GM12801 (cell line): ENCODE data around the gene EIF4A2.

Experiments used
- TF ChIP-seq, protein P1 (sequence below): IDR thresholded peaks from one replicate; pipeline ENCODE4 v1.5.1; 2011; ENCODE audit warnings: control low read depth; ENCODE audit not compliant: insufficient read length; ENCODE audit errors: extremely low read depth

EIF4A2 gene

GRCh38 chr3:186772701-186773417 is 10.5 kb upstream of the EIF4A2 start:
- TF ChIP-seq, protein P1, sequence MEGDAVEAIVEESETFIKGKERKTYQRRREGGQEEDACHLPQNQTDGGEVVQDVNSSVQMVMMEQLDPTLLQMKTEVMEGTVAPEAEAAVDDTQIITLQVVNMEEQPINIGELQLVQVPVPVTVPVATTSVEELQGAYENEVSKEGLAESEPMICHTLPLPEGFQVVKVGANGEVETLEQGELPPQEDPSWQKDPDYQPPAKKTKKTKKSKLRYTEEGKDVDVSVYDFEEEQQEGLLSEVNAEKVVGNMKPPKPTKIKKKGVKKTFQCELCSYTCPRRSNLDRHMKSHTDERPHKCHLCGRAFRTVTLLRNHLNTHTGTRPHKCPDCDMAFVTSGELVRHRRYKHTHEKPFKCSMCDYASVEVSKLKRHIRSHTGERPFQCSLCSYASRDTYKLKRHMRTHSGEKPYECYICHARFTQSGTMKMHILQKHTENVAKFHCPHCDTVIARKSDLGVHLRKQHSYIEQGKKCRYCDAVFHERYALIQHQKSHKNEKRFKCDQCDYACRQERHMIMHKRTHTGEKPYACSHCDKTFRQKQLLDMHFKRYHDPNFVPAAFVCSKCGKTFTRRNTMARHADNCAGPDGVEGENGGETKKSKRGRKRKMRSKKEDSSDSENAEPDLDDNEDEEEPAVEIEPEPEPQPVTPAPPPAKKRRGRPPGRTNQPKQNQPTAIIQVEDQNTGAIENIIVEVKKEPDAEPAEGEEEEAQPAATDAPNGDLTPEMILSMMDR, result no peak

DNA sequence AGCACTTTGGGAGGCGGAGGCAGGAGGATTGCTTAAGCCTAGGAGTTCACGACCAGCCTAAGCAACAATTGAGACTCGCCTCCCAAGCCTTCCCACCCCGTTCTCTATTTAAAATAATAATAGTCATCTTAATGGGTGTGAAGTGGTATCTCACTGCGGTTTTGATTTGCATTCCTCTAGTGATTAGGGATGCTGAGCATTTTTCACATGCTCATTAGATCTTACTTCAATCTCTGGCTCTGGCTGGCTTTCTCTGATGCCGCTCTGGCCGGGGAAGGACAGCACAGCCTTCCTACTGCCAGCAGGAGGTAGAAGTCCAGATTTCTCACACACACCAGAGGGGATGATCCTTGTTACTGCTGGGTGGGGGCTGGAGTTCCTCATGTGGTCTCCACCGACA is 7.4 kb upstream of the EIF4A2 start:
- TF ChIP-seq, protein P1, result no peak

DNA sequence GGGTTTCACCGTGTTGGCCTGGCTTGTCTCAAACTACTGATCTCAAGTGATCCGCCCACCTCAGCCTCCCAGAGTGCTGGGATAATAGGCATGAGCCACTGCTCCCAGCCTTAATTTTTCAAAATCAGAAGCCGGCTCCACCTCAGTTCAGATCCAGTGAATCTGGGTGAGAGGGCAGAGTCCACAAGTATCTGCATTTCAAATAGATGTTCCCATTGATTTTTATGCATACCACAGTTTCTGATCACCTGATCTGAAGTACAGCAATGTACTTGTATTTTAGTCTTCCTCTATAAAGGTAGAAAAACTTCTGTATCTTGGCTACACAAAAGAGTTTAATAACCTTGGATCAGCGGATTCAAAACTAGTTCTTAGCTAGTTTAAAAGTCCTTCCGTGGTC is 4.2 kb upstream of the EIF4A2 start:
- TF ChIP-seq, protein P1, result no peak

DNA sequence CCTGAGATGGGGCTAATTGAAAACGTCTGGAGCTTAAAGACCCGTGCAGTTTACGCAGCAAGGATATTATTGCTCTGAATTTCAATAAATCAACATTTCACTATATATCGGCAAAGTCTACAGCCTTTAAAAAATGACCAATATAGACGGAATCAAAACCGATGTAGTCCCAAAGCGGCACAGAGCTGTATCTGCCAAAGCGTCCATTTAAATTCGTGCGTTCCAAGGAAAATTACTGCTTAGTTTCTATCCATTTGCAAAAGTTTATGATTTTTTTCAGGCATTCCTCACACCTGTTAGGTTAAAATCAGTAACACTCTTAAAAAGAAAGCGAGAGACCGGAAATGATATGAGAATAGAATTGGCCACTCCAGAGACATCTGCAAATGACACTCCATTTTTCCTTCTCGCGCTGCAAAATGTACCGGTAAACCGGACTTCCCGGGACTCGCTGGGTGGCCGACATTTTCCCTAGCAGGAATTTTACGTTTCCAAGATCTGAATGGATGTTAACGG is 777 bp upstream of the EIF4A2 start:
- TF ChIP-seq, protein P1, result no peak

DNA sequence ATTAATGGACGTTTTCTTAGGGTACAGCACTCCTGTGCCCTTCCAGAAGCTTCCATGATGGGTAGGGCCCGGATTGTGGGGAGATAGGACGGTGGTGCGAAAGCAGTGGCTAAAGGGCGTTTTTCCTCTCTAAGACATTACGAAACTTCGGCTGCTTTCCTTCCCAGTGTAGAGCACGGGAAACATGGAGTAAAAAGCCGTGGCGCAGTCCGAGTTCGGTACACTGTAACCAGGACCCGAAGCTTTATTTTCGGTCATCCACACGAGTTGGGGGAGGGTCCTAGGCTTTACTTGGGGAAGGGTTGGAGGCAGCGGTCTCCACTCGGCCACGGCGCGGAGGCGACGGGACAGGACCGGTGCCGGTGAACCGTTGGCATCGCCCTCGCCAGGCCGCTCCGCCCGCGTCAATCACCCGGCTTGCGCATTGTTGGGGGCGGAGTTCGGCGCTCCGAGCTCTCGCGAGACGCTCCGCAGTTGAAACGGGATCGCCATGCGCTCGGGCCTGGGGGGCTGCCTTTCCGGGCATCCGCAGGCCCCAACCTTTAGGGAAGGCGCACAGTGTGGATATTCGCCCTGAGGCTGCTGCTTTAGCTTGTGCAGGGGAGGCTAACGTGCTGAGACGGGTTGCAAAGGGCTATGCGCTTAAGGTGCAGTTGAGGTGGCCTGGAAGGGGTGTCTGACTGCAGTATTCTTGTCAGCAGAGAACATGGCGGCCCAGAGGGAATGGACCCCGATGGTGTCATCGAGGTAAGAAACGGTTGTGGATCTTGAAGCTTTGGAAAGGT is 546 bp downstream of the EIF4A2 start:
- TF ChIP-seq, protein P1, result no peak

GRCh38 chr3:186784820-186785494 is 1.6 kb downstream of the EIF4A2 start:
- TF ChIP-seq, protein P1, result no peak

DNA sequence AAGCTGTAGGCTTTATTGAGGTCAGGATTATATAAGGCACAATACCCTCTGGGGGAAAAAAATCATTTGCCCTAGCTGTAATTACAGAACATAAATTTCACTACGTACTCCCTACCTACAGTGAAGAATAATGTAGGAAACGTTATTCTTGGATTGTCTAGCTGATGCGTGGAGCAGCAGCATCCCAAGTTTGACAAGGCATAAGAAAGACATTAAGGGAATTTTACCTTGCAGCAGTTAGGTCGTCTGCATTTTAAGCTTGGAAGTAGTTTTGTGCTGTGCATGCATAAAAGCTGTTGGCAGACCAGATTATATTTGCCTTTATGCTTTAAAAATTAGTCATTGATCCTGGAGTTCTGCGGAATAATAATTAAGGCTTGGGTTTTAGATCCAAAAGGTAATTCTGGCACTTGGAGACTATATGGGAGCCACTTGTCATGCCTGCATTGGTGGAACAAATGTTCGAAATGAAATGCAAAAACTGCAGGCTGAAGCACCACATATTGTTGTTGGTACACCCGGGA is 2.2 kb downstream of the EIF4A2 start:
- TF ChIP-seq, protein P1, result no peak
